GM19240 (cell line): ENCODE data around the gene TCIRG1.

Experiments
- DNase-seq: peaks from one replicate; pipeline ENCODE4 v3.0.0; 2011; ENCODE audit warnings: low spot score; ENCODE audit not compliant: insufficient read length

The TCIRG1 gene

DNA sequence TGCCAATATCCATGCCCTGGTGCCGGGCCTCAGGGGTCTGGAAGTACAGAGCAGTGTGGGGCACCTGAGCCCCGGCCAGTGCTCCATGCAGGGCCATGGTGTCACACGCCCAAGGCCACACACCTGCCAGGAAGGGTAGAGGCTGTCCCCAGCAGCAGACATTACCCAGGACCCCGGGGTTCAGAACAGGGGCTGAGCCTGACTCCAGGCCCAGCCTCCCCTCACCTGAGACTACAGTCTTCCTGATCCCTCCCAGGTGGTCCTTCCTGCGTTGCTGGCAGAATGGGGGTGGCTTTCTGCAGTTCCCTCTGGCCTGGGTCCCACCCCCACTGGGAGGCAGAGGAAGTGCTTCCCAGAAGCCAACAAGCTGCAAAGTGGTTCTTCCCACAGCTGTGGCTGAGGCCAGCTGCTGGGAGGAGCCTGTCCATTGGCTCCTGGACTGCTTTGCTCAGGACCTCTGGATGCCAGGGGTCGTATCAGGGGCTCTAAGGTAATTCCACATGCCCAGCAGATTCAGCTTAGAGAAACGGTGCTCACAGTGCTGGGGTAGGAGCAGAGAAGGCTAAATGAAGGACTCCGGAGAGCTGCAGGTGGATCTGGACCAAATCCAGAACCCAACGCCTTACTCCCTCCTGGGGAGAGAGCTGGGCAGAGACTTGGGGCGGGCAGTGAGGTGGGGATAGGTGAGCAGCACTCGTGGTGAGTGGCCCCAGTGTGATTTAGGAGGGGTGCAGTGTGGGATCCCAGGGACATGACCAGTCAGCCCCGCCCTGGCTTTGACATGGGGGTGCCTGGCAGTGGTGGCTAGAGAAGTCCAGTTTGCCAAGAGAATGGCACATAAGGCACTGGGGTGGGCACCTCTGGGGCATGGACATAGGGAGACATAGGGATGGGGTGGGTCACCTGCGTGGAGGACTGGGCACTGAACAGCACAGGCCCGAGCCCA lies 12.6 kb downstream of the TCIRG1 start:
- DNase-seq = no peak

DNA sequence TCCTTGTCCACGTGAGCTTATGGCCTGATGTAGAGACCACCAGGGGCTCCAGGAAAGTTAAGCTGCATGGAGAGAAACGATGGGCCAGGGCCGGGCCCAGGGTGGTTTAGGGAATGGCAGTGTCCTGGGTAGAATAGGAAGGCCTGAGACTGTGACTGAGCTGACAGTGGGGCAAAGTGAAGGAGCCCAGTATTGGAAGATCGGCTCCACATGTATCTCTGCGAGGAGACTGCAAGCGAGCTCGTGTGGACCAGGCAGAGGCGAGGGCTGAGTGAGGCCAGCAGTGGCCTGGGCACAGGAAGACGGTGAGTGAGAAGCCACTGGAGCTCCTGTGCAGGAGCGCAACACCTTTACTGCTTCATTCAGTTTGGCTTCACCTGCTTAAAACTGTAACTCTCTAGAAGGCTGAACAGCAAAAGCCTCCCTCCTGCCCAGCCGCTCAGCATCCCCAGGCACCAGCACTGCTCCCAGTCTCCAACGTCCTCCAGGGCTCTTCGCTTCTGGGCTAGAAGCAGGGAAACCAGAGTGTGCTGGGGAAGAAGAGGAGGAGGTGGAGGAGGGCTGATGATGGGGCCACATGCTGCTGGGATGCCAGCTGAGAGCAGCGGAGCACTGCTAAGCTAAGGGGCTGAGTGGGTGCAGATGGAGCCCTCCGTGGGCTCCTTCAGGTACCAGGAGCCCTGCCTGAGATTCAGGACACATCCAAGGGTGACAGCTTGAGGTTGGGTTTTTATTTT lies 13.5 kb downstream of the TCIRG1 start:
- DNase-seq = no peak

DNA sequence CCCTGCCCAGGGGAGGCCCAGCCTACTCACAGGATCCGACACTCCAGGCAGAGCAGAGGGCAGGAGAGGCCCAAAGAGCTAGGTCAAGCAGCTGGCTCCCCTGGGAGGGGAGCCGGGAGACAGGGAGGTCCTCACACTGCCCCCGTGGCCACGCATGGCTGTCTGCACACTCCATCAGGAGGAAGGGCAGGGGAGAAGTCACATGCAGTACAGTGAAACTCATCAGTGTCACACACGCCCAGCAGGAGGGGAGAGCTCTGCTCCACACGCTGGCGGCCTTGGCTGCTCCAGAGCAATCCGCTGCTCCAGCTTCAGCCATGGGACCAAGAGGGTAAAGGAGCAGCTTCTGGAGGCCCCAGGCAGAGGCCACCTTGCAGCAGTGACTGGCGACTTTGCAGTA lies 14.3 kb downstream of the TCIRG1 start:
- no peak for DNase-seq

DNA sequence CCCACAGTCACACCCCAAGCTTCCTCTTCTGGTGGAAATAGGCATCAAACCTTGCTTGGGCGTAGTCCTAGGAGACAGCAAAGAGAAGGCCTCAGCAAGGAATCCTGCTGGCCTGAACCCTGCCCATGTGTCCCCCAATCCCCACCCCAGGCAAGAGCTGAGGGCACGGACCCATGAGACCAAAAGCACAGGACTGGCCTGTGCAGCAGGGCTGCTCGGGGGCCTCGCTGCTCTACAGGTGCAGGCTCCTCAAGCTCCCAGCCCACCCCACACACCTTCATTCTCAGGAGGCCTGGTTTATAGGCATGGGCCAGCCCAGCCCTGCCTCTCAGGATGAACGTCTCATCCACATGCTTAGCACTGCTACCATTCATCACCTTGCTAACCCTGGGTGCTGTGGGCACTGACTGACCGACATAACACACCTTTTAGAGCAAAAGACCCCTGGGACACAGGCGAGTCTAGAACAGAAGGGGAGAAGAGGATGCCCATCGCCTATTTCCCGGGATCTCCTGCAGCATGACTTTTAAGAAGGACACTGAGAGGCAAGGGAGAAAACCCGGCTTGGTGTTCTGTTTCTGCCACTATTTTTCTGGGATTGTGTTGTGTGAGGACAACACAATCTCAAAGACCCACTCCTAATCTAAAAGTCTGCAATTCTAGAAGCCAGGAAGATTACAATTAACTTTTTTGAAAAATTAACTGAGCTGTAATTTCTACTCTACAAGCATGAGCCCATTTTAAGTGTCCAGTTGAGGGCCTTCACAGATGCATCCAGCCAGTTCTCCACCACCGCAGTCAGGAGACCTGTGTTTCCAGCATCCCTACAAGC lies 15.4 kb downstream of the TCIRG1 start:
- DNase-seq = no peak

DNA sequence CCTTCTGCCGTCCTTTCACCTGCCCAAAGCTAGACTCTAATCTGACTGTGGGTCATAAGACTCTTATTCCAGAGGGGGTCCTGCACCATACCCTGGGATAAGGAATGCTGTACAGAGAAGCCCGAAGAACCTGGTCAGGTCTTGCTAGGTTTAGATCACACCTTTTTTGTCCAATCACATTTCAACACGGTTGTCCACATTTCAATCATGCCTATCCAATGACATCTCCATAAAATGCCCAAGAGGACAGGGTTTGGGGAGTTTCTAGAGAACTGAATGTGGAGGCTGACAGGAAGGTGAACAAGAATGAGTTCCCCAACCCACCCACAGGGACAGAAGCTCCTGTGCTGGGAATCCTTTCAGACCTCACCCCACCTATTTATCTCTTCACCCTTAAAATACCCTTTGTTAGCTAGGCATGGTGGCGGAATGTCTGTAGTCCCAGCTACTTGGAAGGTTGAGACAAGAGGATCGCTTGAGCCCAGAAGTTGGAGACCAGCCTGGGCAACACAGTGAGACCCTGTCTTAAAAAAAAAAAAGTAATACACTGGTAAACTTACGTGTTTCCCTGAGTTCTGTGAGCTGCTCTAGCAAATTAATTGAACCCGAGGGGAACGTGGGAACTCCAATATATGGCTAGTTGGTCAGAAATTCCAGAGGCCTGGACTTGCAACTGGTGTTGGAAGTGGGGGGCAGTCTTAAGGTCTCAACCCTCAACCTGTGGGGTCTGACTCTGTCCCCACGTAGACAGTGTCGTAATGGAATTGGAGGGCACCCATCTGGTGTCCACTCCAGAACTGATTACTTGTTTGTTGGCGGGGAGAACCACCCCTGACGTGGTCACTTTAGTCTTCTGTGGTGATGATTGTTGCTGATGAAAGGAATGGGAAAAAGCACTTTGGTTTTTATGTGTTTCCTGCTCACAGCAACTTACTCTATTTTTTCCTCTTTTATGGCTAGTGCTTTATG lies 17.8 kb downstream of the TCIRG1 start:
- DNase-seq = no peak

DNA sequence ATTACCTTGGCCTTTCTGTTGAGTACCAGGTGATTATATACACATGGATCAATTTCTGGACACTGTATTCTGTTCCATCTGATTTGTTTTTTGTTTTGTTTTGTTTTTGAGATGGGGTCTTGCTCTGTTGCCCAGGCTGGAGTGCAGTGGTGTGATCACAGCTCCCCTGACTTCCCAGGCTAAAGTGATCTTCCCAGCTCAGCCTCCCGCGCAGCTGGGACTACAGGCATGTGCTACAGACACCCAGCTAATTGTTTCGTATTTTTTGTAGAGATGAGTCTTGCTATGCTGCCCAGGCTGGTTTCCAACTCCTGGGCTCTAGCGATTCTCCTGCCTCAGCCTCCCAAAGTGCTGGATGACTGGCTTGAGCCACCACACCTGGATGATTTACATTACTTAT lies 19.0 kb downstream of the TCIRG1 start:
- no peak for DNase-seq

DNA sequence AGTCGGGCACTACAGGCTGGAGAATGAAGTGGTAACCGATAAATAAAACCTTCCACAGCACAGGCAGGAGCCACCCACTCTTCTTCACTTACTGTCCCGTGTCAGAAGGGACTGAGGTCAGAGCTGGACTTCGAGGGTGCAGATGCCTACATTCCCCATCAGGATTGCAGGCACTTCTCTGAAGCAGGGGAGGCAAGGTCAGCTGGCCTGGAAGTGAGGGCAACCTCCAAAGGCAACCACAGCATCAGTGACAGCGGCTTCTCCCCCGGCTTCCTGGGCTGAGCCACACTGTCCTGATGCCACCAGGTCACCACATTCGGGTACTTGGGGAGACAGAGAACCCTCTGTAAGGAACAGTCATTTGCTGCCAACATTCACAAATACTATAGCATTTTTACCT lies 22.7 kb downstream of the TCIRG1 start:
- no peak for DNase-seq

DNA sequence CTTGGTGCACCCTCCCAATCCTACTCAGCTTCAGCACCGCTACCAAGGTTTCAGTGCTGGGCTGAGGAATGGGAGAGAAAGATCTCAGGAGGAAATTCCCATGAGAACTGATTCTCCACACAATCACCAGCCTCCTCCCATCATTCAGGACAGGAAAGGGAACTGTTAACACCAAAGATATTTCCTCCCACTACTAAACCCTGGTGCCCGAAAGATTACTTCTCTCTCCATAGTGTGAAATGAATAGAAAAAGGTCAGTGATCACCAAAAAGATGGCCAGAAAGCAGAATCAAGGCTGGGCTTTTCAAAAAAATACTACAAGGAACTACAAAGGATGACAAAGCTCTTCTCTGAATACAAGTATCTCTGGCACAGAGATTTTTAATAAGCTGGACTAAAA lies 26.1 kb downstream of the TCIRG1 start:
- no peak for DNase-seq

DNA sequence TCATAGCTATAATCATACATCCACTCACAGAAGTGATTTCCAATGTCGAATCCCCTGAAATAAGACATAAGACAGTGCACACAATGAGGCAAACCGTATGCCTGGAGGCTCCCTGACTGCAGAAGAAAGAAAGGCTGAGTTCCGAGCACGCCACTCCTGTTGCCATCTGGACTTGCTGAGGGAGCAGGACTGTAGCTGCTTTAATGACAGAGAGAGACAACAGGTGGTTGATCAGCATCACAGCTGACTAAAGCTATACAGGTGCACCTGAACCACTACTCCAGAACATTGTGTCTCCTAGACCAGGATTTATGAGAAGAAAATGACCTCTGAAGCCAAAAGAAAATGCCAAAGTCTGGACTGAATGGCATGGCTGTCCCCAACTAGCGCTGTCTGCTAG lies 27.0 kb downstream of the TCIRG1 start:
- DNase-seq = no peak

DNA sequence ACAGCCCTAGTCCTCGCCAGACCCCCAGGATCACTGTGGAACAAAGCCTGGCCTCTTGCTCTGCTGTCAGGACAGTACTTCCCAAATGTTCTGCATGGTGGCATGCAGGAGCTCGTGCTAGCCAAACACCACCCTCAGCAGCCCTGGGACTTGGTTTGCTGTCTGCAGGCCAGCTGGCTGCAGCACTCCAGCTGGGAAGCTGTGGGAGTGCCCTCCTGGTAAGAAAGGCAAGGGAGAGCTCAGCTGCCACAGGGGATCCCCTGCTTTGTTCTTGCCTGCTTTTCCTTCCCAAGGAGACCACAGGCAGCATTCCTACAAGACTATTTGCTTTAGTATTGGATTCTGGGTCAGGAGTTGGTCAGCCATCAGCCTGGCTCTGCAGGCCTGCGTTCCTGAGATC lies 27.9 kb downstream of the TCIRG1 start:
- no peak for DNase-seq

DNA sequence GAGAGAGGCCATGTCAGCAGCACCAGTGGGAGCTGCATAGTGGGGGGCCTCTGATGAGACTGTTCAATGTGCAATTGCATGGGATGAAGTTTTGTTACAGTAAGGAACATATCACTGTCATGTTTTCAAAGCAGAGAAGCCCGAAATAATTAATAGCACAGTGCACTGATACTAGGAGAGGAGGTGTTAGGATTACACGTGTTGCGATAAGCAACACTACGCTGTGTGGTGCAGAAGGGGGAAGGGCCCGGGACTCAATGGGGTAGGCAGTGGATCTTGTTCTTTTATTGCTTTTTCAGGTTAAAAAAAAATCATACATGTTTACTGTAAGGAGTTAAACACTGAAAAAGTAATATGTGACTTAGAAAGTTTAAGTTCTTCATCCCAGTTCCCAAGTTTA lies 29.2 kb downstream of the TCIRG1 start:
- no peak for DNase-seq

DNA sequence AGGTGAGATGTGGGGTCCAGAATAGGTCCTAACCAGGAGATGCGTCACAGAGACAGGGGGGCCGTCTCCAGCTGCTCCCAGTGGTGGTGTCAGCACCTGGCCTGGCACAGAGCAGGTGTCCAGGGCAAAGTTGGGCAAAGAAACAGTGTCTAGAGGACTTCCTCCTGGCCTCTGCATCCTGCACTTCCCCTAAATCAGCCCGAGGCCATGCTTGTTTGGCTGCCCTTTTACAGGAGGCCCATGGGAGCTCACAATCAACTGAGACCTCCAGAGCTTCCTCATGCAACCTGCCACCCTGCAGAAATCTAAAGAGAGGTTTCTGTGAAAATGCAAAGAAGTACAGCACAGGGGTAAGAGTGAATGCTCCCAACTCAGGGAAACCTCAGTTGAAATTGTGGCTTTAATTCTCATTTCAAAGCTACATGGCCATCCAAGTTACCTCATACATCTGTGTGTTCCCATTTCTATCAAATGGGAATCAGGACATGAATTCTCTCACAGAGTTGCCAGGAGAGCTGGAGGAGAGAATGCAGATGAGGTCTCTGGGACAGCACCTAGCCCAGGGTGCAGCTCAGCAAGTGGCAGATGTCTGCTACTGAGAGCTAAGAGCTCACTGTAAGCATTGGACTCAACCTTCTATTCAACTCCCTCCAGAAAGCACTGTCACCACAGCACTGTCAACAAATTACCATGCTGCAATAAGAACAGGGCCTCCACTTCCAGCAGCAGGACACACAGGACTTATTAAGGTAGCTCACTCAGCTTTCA lies 32.6 kb downstream of the TCIRG1 start:
- DNase-seq = no peak

DNA sequence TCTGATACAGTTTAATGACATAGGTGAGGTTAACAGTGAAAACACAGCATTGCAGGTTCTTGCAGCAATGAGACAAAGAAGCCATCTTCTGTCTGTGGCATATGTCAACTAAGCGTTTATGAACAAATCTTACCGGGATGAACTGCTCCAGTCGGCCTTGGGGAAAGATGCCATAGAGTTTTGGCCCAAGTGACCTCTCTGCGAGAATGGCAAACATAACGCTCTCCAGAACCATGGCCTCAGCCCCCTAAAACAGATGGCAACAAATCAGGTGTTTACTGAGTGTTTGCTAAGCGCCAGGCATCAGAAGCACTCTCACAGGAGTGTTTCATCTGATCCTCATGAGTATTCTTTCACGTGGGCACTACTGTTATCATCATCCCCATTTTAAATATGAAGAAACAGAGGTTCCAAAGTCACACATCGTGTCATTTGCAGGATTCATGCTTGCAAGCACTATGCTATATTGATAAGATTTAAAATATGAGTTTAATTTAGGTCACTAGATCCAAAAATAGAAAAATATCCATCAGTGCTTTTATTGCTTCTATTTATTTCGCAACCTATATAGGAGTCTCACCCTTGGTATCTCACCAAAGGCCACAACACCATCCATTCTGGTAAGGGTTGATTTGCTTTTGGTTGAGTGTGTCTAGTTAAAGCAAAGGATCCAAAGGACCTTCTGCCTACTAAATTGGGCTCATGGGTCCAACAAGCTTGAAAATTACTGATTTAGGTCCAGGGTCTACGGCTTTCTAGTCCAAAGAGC lies 35.9 kb downstream of the TCIRG1 start:
- DNase-seq = no peak

DNA sequence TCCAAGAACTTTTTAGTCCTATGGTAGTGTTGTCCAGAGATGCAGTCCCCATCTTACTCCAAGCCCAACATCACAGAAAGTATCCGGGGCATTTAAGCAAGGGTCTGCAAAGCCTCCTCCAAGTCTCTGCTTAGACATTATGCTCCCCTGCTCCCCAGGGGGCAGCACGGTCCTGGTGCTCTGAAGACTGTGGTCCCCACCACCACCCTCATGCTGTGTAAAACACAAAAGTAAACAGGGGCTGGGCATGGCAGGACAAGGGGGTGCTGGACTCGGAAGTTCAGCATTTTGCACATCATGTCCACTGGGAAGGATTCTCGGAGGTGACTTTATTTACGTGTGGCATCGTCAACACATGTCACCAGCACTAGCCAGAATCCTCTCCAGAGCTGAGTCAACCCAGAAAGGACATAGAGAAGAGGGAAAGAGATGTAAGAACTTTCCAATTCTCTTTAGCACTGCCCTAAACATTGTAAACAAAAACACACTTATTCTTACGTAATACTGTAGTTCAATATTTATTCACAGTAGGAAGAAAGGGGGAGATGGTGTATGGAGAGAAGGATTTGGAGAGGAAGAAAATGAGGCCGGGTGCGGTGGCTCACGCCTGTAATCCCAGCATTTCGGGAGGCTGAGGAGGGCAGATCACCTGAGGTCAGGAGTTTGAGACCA lies 37.7 kb downstream of the TCIRG1 start:
- DNase-seq = no peak

DNA sequence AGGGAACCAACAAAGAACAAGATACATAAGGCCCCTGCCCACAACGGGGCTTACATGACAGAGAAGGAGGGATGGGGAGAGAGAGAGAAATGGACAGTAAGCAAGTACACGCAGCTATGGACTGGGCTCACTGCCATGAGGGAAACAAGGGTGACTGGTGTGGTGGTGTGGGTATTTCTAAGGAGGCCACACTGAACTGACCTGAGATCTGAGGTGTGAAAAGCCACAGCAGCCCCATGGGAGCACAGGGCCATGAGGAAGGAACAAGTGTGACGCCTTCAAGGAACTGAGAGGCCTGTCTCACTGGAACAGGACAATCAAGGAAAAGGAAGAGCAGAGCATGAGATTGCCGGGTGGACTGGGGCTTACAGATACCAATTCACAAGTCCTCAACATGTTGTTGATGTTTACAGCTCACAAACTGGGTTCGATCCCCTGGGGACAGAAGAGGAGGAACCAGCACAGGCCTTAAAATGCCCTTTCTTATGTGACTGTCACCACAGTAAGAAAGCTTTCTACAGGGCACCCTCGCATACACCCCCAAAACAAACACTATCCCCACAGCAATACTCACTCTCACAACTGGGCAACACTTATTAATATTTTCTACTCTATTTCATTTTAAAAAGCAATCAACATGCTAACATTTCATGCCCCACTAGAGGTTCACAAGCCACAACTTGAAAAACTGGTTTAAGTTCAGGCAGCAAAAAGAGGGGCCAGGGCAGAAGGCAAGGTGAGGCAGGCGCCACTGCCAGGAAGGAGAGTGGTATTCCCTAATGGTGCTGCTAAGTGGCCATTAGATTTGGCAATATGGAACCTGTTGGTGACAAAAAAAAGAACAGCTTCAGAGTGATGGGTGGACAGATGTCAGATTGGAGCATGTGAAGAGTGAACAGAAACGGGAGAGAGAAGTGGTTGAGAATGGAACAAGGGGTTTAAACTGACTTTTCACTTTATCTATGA lies 39.1 kb downstream of the TCIRG1 start:
- DNase-seq = no peak

DNA sequence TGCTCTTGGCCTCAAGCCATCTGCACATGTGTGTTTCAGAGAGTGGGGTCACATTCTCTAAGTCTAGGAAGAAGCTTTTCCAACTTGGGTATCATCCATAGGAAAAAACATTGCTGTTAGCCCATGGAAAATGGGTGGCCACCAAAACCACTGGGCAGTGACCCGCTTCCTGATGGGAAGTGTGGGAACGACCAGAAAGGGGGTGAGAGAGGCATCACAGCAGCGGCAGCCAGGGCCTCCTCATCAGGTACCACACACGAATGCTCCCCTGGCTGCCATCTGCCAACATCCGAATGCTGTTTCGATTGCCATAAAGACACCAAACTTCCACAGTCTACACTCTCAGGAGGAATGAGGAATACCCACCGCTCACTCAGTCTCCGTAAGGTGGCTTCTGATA lies 42.0 kb downstream of the TCIRG1 start:
- no peak for DNase-seq

DNA sequence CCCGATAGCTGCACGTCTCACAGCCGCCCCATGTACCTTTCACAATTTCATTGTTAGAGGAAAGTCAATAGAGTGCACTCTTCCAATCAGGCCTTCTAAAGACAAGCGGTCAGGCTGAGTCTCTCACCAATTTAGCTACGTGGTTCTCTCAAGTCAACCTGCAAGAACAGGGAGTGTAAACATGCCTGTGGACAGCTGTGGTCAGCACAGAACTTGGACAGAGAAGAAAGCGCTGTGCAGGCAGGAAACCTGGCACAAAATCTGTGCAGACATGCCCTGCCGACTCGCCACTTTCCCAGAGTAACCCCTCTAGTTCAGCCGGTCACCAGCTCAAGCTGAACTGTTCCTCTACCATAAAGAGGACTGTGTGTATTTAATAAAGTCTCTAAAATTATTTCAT lies 42.9 kb downstream of the TCIRG1 start:
- DNase-seq = no peak
